SK-N-MC (cell line): Measurements from ENCODE around the gene LASP1.

ENCODE experiments used
- EZH2 ChIP-seq: fragments of 200-600 bp; sonication (generic); IDR thresholded peaks from one replicate; pipeline ENCODE4 v1.6.1; 2017; ENCODE audit warnings: antibody characterized with exemption
- POLR2AphosphoS5 ChIP-seq: IDR thresholded peaks from 2 replicates; pipeline ENCODE4 v1.6.1; 2012; ENCODE audit warnings: mild to moderate bottlenecking, low read depth, low read length, borderline replicate concordance

DNA sequence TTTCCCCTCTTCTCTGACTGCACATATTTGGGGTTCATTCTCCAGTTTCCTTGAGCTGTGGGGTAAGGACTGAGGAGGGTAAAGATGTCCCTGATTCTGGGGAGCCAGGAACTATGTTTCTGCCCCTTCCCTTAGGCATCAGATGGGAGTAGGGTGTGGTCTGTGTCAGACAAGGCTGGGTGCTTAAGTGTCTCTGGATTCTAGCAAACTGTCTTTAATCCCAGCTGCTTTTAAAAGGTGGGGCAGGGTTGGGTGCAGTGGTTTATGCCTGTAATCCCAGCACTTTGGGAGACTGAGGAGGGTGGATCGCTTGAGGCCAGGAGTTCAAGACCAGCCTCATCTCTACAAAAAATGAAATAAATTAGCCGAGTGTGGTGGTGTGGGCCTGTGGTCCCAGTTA lies 13.0 kb downstream of the LASP1 start:
- TF ChIP-seq POLR2AphosphoS5 (no peak), EZH2 (no peak)
